Heart left ventricle (tissue), 16 donors: Measurements from ENCODE around the gene BNC2. TPM values are rescaled to one million over a fixed set of nuclear protein-coding genes. Genes with fewer than 3 reads are reported as not detected.

Source experiments
- ATAC-seq, 4 donors: fragments of 200-7000 bp; cut with Tn5 transposase; one replicate each; pipeline ENCODE4 v1.9.1; 2020 to 2022; ENCODE audit warnings: moderate library complexity in 4 of 4, mild to moderate bottlenecking in 3 of 4, moderate number of reproducible peaks in 1 of 4
- DNase-seq, 5 donors: peaks; one replicate each; pipeline ENCODE4 v3.0.0-alpha.2; 2020
- H3K27ac ChIP-seq, 12 donors: fragments of 200-600 bp; sonication (generic) in 4 of 12; one replicate each; pipeline versions ENCODE4 v1.5.0 to v1.8.0; 2016 to 2022; ENCODE audit warnings: mild to moderate bottlenecking in 2 of 12
- H3K27me3 ChIP-seq, 9 donors: fragments of 200-600 bp; sonication (generic) in 2 of 9; one replicate each; pipeline versions ENCODE4 v1.5.1 to v1.8.0; 2016 to 2022; ENCODE audit warnings: mild to moderate bottlenecking in 3 of 9
- H3K36me3 ChIP-seq, 9 donors: fragments of 200-600 bp; sonication (generic) in 2 of 9; one replicate each; pipeline versions ENCODE4 v1.5.0 to v1.8.0; 2018 to 2022; ENCODE audit warnings: mild to moderate bottlenecking in 2 of 9
- H3K4me1 ChIP-seq, 12 donors: fragments of 200-600 bp; sonication (generic) in 4 of 12; one replicate each; pipeline versions ENCODE4 v1.5.0 to v1.8.0; 2016 to 2022; ENCODE audit warnings: mild to moderate bottlenecking in 3 of 12
- H3K4me3 ChIP-seq, 12 donors: fragments of 200-600 bp; sonication (generic) in 4 of 12; one replicate each; pipeline versions ENCODE4 v1.5.0 to v1.8.0; 2017 to 2022; ENCODE audit warnings: mild to moderate bottlenecking in 9 of 12, moderate library complexity in 4 of 12
- H3K9me3 ChIP-seq, 12 donors: fragments of 200-600 bp; sonication (generic) in 4 of 12; one replicate each; pipeline versions ENCODE4 v1.5.0 to v1.8.0; 2016 to 2022; ENCODE audit warnings: mild to moderate bottlenecking in 1 of 12
- POLR2A ChIP-seq, 2 donors: fragments of 450-650 bp; IDR thresholded peaks; one replicate each; pipeline ENCODE4 v1.6.1; 2017; ENCODE audit warnings: antibody characterized with exemption in 2 of 2, mild to moderate bottlenecking in 2 of 2, moderate library complexity in 2 of 2
- WGBS, 4 donors: extraction: QIAGEN DNeasy Blood & Tissue Kit in 2 of 4; methylation state at CpG; one replicate each; pipeline versions ENCODE4 v1.1.5 to v1.1.7; 2013 to 2018; 5-methylcytosine and 5-hydroxymethylcytosine counted together
- intact Hi-C, 10 donors: fragments of 100-400 bp; cut with DNase I; formaldehyde crosslinking; loops; one replicate each; pipeline versions ENCODE4 v1.11.1 to v1.14.2; 2022
- polyA plus RNA-seq, 2 donors: library from polyadenylated mRNA; stranded (reverse); fragments of 200-250 nt; gene quantifications; one replicate each; pipeline ENCODE4 v1.2.3, GENCODE V29; 2013
- total RNA-seq, 9 donors: library from RNA; depleted of rRNA in 2 of 9; stranded (reverse); fragments of >200 nt in 2 of 9; fragmentation: NEBNext Ultra II Directional in 3 of 9; extraction: Animal tissue kit (Norgen Biotek cat#: 25700) in 3 of 9; gene quantifications; one replicate each; pipeline versions ENCODE4 v1.1.0 to v1.2.4, GENCODE V29; 2016 to 2023
- TF ChIP-seq, protein P1 (sequence below), 12 donors: fragments of 200-600 bp; sonication (generic) in 4 of 12; IDR thresholded peaks; one replicate each; pipeline versions ENCODE4 v1.5.0 to v1.8.0; 2018 to 2022; ENCODE audit warnings: antibody characterized with exemption in 12 of 12, mild to moderate bottlenecking in 5 of 12
- donor health status: ischemic (EF 13 %, LVEDD 7.1; RV severe dilation, severe dysfunction).
- donor health status: healthy with polysubstance abuse.
- donor health status: DM: no; HTN: yes; CAD: no.
- donor health status: DM: no; HTN: no; CAD: no.
- donor health status: ischemic (EF 25% LVEDD 6.9; RV normal size, moderate dysfunction).
- donor health status: ischemic (EF 25% LVEDD 5.7; RV mildly dilated, moderate dysfunction).
- donor health status: healthy.
- donor health status: DM: yes; HTN: yes; CAD: no.
- donor health status: ischemic (EF 35%, LVEDD 5.7; RV mildly dilated, moderate dysfunction).
- donor health status: nonischemic (EF 11% LVEDD 7.7; RV severe dilation, severe dysfunction).
- donor health status: DM: yes; HTN: yes; CAD: no.
- donor health status: PGD.
- donor health status: ischemic (EF 29% LVEDD 5.4; RV normal size, mild dysfunction).
- donor health status: nonischemic (EF 23%, LVEDD 6.1; RV moderate dilation, normal function).

The BNC2 gene
- total and polyA plus RNA-seq, 11 donors = 0.38 to 27.1 (median 3.8) TPM

DNA sequence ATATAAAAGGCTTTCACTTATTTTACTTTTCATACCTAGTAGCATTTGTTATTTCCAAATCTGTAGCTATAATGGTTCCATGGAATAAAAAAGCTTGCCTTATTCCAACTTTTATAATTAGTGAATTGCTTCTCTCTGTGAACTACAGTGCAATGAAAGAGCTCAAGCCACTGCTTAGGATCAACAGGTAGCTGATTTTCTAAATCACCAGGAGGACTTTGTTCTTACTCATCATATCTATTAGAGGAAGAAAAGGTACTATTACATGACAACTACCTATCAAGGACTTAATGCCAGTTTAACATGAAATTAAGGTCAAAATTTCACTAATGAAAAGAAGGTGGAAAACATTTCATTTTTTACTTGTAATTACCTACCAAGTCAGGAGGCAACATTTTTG lies 414.6 kb downstream of the BNC2 start:
- DNase-seq (no peak), ATAC-seq (no peak)
- no peaks in the 10 kb centered on the region for H3K9me3 ChIP-seq
- H3K36me3 ChIP-seq = no peaks in the 10 kb centered on the region
- H3K4me3 ChIP-seq = no peak overlapping the region
- H3K27me3 ChIP-seq = peaks cover 0 to 8% (median 0%) of the 10 kb centered on the region in 9 donors
- intact Hi-C loops = no loop called here
- TF ChIP-seq, protein P1, sequence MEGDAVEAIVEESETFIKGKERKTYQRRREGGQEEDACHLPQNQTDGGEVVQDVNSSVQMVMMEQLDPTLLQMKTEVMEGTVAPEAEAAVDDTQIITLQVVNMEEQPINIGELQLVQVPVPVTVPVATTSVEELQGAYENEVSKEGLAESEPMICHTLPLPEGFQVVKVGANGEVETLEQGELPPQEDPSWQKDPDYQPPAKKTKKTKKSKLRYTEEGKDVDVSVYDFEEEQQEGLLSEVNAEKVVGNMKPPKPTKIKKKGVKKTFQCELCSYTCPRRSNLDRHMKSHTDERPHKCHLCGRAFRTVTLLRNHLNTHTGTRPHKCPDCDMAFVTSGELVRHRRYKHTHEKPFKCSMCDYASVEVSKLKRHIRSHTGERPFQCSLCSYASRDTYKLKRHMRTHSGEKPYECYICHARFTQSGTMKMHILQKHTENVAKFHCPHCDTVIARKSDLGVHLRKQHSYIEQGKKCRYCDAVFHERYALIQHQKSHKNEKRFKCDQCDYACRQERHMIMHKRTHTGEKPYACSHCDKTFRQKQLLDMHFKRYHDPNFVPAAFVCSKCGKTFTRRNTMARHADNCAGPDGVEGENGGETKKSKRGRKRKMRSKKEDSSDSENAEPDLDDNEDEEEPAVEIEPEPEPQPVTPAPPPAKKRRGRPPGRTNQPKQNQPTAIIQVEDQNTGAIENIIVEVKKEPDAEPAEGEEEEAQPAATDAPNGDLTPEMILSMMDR (IDR thresholded peaks at IDR 0.05) = no peak
- TF ChIP-seq POLR2A (IDR thresholded peaks at IDR 0.05) = no peak
- no peak overlapping the region for H3K27ac ChIP-seq
- H3K4me1 ChIP-seq = peaks cover 0 to 5% (median 0%) of the 10 kb centered on the region in 12 donors

DNA sequence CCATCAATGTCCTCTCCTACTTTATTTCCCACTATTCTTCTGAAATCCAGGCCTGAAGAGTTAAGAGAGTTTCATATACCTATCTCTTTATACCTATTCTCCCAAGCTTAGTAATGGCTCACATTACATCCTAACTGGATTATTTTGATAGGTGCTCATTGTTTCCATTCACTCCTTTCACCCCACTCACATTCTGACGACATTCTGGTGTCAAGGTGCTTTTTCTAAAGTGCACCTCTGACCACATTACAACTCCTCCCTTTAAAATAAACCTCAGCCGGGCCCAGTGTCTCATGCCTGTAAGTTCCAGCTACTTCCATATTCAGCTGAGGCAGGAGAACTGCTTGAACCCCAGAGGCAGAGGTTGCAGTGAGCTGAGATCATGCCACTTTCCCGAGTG lies 417.1 kb downstream of the BNC2 start:
- H3K36me3 ChIP-seq = no peaks in the 10 kb centered on the region
- 78 to 84% (median 81%) methylated on average over 3 of the region's 3 CpGs for WGBS, 4 donors
- H3K27ac ChIP-seq = no peak overlapping the region
- intact Hi-C loops = no loop called here
- no peaks in the 10 kb centered on the region for H3K9me3 ChIP-seq
- no peak for TF ChIP-seq POLR2A (IDR thresholded peaks at IDR 0.05)
- TF ChIP-seq, protein P1 (IDR thresholded peaks at IDR 0.05) = no peak
- ATAC-seq (no peak), DNase-seq (no peak)
- H3K27me3 ChIP-seq = peaks cover 0 to 8% (median 0%) of the 10 kb centered on the region in 9 donors
- peaks cover 0 to 3% (median 0%) of the 10 kb centered on the region in 12 donors for H3K4me1 ChIP-seq
- H3K4me3 ChIP-seq = no peak overlapping the region

DNA sequence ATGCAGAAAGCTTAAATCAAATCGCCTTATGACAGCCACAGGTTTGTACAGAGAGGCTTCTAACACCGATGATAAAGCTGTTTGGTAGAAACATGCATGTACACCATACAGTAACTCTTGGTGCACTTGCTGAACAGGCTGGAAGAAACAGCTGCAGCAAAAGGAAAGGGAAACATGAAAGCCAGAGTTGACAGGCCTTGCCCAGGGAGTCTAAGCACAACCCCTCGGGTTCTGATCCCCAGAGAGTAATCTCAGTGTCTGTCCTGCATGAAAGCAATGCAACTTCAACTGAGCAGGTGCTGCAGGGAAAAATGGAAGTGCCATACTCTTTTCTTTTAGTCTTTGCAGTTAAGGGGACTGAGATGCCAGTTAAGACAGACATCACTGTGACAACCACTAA lies 419.9 kb downstream of the BNC2 start:
- Histone ChIP-seq H3K9me3 (no peaks in the 10 kb centered on the region), H3K27me3 (peaks cover 0 to 8% (median 0%) of the 10 kb centered on the region in 9 donors), H3K4me3 (no peak overlapping the region), H3K4me1 (peaks cover 0 to 3% (median 0%) of the 10 kb centered on the region in 12 donors), H3K36me3 (no peaks in the 10 kb centered on the region), H3K27ac (no peak overlapping the region)
- intact Hi-C loops = no loop called here
- DNase-seq = no peak
- ATAC-seq = no peak
- WGBS, 4 donors = 45 to 60% (median 50%) methylated on average over 3 of the region's 3 CpGs
- TF ChIP-seq POLR2A (IDR thresholded peaks at IDR 0.05) = no peak
- TF ChIP-seq, protein P1 (IDR thresholded peaks at IDR 0.05) = no peak

DNA sequence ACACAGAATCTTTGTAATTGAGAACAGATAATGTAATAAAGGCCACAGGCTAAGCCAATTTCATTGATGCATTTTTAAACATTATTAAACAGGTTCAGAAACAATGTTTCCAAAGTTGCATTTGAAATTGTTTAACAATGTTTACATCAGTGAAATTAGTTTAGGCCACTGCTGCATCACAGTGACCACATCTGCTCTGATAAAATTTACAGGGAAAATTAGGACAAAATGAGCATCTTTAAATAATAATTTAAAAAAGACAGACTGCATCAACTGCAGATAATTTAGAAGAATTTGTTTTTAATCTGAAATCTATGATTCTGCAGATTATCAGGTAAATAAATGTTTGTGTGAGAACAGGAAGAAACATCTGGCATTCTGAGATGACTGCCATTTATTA lies 420.4 kb downstream of the BNC2 start:
- Histone ChIP-seq H3K36me3 (no peaks in the 10 kb centered on the region), H3K4me3 (no peak overlapping the region), H3K4me1 (peaks cover 0 to 3% (median 0%) of the 10 kb centered on the region in 12 donors), H3K27me3 (peaks cover 0 to 8% (median 0%) of the 10 kb centered on the region in 9 donors), H3K9me3 (no peaks in the 10 kb centered on the region), H3K27ac (no peak overlapping the region)
- intact Hi-C loops = no loop called here
- ATAC-seq (no peak), DNase-seq (no peak)
- TF ChIP-seq POLR2A (IDR thresholded peaks at IDR 0.05) = no peak
- TF ChIP-seq, protein P1 (IDR thresholded peaks at IDR 0.05) = no peak
